PFSK-1 (cell line): ENCODE measurements around the gene USF3.

ENCODE experiments used
- POLR2AphosphoS5 ChIP-seq: IDR thresholded peaks from 2 replicates; pipeline ENCODE4 v1.6.1; 2012; ENCODE audit warnings: low read depth, mild to moderate bottlenecking, control low read depth, low read length, moderate library complexity
- TAF1 ChIP-seq: IDR thresholded peaks from 2 replicates; pipeline ENCODE4 v1.6.1; 2012; ENCODE audit warnings: low read length, control low read depth, borderline replicate concordance; ENCODE audit not compliant: insufficient read depth

- TF ChIP-seq TAF1 = no peak
- no peak for TF ChIP-seq POLR2AphosphoS5
Observed at GRCh38 chr3:113717818-113718217, 21.4 kb upstream of the USF3 start.
